ENCODE measurements around the gene LMNB1. TPM values are rescaled to one million over a fixed set of nuclear protein-coding genes. Genes with fewer than 3 reads are reported as not detected.

Gene LMNB1
- total and polyA plus RNA-seq, 2 of the 13 experiments (the other 11 are each of a cell fraction or from before 2014, with no cell fraction given), result 12.5 to 159 TPM

GRCh38 chr5:126776499-126777256 lies at the start of gene LMNB1 (continued):
- TF ChIP-seq SETDB1 (CRISPR knock-in tag; IDR thresholded peaks at IDR 0.05; ENCODE audit: borderline replicate concordance), result no peak
- TF ChIP-seq NKX3-1 (CRISPR knock-in tag; IDR thresholded peaks at IDR 0.05), result 0 out of 2 replicates have a peak, but pooled peaks have one; percentile 61
- no peak for TF ChIP-seq BCLAF1 (IDR thresholded peaks at IDR 0.05)
- no peak for TF ChIP-seq NR3C1 (CRISPR knock-in tag; IDR thresholded peaks at IDR 0.05)
- no peak for TF ChIP-seq ZNF274 (CRISPR knock-in tag; IDR thresholded peaks at IDR 0.05)
- no peak for TF ChIP-seq ZNF646 (CRISPR knock-in tag; IDR thresholded peaks at IDR 0.05)
- peak; percentile 70; the same call in 1 of the 2 replicates for TF ChIP-seq ZNF280B (CRISPR knock-in tag; IDR thresholded peaks at IDR 0.05; ENCODE audit: borderline replicate concordance)
- TF ChIP-seq ZNF678 (CRISPR knock-in tag; IDR thresholded peaks at IDR 0.05), result 0 out of 2 replicates have a peak, but pooled peaks have one; percentile 28
- no peak for TF ChIP-seq ZFAT (CRISPR knock-in tag; conservative IDR thresholded peaks at IDR 0.05)
- no peak for TF ChIP-seq PBX2 (CRISPR knock-in tag; IDR thresholded peaks at IDR 0.05)
- no peak for TF ChIP-seq NFKBIZ (CRISPR knock-in tag; IDR thresholded peaks at IDR 0.05)
- TF ChIP-seq DRAP1 (CRISPR knock-in tag; IDR thresholded peaks at IDR 0.05), result 0 out of 2 replicates have a peak, but pooled peaks have one; percentile 14
- TF ChIP-seq GPN1 (CRISPR knock-in tag; IDR thresholded peaks at IDR 0.05; ENCODE audit: borderline replicate concordance), result no peak
- TF ChIP-seq HMG20A (CRISPR knock-in tag; IDR thresholded peaks at IDR 0.05; ENCODE audit: borderline replicate concordance), result no peak; the same call in 1 of the 2 replicates
- TF ChIP-seq KLF16 (CRISPR knock-in tag; IDR thresholded peaks at IDR 0.05), result peak in 1 of 2 experiments; percentile 84; a peak in 2 of 4 replicates
- TF ChIP-seq SOX5 (CRISPR knock-in tag; IDR thresholded peaks at IDR 0.05; ENCODE audit: borderline replicate concordance), result no peak; the same call in 1 of the 2 replicates
